ENCODE data around the gene SENP2. TPM values are rescaled to one million over a fixed set of nuclear protein-coding genes. Genes with fewer than 3 reads are reported as not detected.
"Not testable (repeated sequence)": the region's sequence is repeated elsewhere in the genome, so short reads cannot be mapped to it uniquely, and the experiment has no call there.

Gene SENP2
- total RNA-seq, 1 donor from 2014 or later, result 12.9 TPM

DNA sequence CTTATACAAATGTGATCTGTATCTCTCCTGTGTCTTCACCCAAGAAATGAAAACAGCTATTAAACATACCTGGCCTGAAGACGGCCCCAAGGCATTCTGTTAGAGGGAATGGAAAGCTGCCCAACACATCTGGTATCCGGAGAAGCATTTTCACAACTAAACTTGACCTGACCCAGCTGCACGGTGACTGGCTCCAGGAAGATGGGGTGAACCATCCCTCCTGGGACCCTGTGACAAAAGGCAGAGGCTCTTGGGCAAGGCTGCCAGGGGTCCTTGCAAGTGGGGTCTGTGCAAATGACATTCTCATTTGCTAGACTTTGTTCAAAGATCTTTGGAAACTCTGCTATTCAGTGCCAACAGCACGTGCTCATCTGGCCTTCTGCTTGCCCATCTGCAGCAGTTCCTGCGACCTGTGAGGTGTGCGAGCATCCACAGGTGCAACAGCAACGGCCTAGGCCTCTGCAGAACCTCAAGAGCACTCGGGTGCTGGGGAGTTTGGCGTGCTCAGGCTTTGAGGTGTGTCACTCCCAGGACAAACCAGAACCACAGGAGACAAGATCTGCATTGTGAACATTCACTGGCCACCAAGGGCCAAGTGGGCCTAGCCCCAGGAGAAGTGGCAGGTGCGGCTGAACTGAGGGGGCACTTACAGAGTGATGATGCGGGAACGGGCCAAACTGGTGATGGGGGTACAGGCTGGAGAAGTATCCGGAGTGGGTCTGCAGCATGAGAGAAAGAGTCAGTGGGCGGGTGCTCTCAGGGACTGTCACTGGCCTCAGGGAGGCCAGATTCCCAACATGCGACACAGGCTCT is 71.8 kb downstream of the SENP2 start:
- TF ChIP-seq, protein P1, sequence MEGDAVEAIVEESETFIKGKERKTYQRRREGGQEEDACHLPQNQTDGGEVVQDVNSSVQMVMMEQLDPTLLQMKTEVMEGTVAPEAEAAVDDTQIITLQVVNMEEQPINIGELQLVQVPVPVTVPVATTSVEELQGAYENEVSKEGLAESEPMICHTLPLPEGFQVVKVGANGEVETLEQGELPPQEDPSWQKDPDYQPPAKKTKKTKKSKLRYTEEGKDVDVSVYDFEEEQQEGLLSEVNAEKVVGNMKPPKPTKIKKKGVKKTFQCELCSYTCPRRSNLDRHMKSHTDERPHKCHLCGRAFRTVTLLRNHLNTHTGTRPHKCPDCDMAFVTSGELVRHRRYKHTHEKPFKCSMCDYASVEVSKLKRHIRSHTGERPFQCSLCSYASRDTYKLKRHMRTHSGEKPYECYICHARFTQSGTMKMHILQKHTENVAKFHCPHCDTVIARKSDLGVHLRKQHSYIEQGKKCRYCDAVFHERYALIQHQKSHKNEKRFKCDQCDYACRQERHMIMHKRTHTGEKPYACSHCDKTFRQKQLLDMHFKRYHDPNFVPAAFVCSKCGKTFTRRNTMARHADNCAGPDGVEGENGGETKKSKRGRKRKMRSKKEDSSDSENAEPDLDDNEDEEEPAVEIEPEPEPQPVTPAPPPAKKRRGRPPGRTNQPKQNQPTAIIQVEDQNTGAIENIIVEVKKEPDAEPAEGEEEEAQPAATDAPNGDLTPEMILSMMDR (conservative IDR thresholded peaks at IDR 0.05; ENCODE audit: low read depth, low read length), result no peak
- no peak for DNase-seq (ENCODE audit: low read depth)
- no peak overlapping the region for H3K4me3 ChIP-seq (ENCODE audit: low read depth, low read length)

DNA sequence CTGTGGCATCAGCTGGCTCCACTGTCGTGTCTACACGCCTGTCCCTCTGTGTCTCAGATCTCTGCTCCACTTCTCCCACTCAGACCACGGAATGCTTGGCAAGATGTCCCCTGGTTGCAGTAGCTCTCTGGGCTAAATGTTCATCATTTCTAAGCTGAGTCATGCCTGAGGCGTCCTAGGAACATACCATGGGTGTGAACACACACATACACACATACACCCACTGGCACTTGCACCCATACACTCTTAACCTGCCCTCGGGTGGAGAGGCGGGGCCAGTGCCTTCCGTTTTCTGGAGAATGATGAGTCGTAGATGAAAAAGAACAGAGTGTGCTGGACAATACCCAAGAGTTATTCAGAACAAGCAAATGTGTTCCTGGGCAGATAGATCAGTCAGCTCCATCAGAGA is 72.4 kb downstream of the SENP2 start:
- no peak overlapping the region for H3K4me3 ChIP-seq (ENCODE audit: low read depth, low read length)
- TF ChIP-seq, protein P1 (conservative IDR thresholded peaks at IDR 0.05; ENCODE audit: low read depth, low read length), result no peak

GRCh38 chr3:185658943-185659342 is 72.8 kb downstream of the SENP2 start:
- TF ChIP-seq, protein P1 (conservative IDR thresholded peaks at IDR 0.05; ENCODE audit: low read depth, low read length), result no peak
- no peak for DNase-seq (ENCODE audit: low read depth)
- H3K4me3 ChIP-seq (ENCODE audit: low read depth, low read length), result no peak overlapping the region

More for the DNA sequence above, 72.4 kb downstream of the SENP2 start:
- DNase-seq (ENCODE audit: low read depth), result peak; percentile 85

DNA sequence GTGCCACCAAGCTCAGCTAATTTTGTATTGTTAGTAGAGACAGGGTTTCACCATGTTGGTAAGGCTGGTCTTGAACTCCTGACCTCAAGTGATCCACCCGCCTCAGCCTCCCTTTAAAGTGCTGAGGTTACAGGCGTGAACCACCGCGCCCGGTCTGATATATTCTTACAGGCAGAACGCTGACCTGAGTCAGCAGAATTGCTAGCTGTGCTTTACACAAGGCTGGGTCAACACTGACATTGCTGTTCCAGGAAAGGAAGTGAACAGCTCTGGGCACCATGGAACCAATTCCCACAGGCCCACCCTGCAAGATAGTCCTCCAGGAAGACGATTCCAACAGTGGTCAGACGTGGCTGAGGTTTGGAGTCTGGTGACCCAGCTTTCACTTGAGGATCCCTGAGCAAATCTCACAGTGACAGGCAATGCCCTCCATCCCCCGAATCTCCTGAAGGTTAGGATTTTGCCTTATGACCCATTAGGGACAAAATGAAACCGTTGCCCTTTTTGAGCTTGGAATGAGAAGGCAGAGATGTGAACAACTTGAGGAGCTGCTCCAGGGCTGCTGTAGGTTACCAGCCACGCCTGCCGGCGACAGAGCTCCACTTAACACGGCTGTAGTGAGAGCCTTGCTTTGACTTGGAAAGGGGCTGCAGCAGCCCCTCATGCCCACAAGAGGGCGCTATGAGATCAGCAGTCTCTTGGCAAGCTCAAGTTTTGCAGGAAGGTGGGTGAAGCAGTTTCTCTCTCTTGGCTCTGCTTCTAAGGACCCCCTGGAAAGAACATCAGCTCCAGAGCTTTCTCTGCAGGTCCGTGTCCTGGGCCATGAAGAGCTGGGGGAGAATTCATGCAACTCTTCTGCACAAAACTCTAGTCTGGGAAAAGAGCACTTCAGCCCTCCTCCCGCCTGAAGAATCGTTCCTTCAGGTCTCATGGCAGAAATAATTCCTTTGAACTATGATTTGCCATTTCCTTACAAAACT is 74.1 kb downstream of the SENP2 start:
- peak; percentile 27 for DNase-seq (ENCODE audit: low read depth)
- TF ChIP-seq, protein P1 (conservative IDR thresholded peaks at IDR 0.05; ENCODE audit: low read depth, low read length), result peak; percentile 99
- no peak overlapping the region for H3K4me3 ChIP-seq (ENCODE audit: low read depth, low read length)

GRCh38 chr3:185661296-185661695 is 75.2 kb downstream of the SENP2 start:
- not testable (repeated sequence) for DNase-seq (ENCODE audit: low read depth); H3K4me3 ChIP-seq (ENCODE audit: low read depth, low read length)

- no peak for DNase-seq (ENCODE audit: low read depth)
- no peak overlapping the region for H3K4me3 ChIP-seq (ENCODE audit: low read depth, low read length)
- TF ChIP-seq, protein P1 (conservative IDR thresholded peaks at IDR 0.05; ENCODE audit: low read depth, low read length), result no peak
Measured at GRCh38 chr3:185661772-185662171, 75.7 kb downstream of the SENP2 start.

DNA sequence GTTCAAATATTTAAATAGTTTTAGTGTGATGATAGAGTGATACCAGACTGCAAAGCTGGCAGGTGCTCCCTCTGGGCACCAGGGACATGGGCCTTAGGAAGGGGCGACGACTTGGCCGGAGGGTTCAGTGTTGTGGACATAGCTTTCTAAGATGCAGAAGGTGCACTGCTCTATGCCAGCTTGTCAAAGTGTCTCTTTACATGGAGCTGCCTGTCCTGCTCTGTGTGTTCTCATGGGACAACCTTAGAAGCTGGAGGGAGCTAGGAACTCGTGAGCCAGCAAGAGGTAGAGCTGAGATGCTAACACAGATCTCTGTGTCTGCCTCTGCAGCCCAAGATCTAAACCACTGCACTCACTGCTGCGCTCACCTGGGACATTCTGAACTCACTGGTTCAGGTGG is 77.8 kb downstream of the SENP2 start:
- TF ChIP-seq, protein P1 (conservative IDR thresholded peaks at IDR 0.05; ENCODE audit: low read depth, low read length), result no peak
- H3K4me3 ChIP-seq (ENCODE audit: low read depth, low read length), result no peak overlapping the region
- DNase-seq (ENCODE audit: low read depth), result no peak

Data from epithelial cell of proximal tubule (primary cell).